GM21390 (cell line): ENCODE data around the gene SRPK1.
"Not testable (repeated sequence)": the region's sequence is repeated elsewhere in the genome, so short reads cannot be mapped to it uniquely, and the experiment has no call there.

Experiments used
- ATAC-seq: cut with Tn5 transposase; IDR thresholded peaks from one replicate; pipeline ENCODE4 v1.9.1; 2021; ENCODE audit not compliant: unreplicated experiment

The SRPK1 gene

GRCh38 chr6:35920793-35921732 lies at the start of gene SRPK1:
Gene SRPK1, minus strand, starts transcription at chr6:35921098. Its CDS starts 42 bp downstream, at chr6:35921056.
- ATAC-seq, result peak; percentile 77

GRCh38 chr6:35970181-35970580 lies 49.3 kb upstream of the SRPK1 start:
- no peak for ATAC-seq

GRCh38 chr6:35969646-35970045 lies 48.7 kb upstream of the SRPK1 start:
- no peak for ATAC-seq

GRCh38 chr6:35968821-35969220 lies 47.9 kb upstream of the SRPK1 start:
- ATAC-seq, result no peak

- no peak for ATAC-seq
Observed at GRCh38 chr6:35967076-35967774, 46.3 kb upstream of the SRPK1 start.

GRCh38 chr6:35962779-35963560 lies 42.1 kb upstream of the SRPK1 start:
- ATAC-seq, result no peak

- ATAC-seq, result no peak
Observed at GRCh38 chr6:35960187-35960586, 39.3 kb upstream of the SRPK1 start.

GRCh38 chr6:35955970-35956369 lies 35.1 kb upstream of the SRPK1 start:
- no peak for ATAC-seq

- no peak for ATAC-seq
Observed at GRCh38 chr6:35955521-35955920, 34.6 kb upstream of the SRPK1 start.

GRCh38 chr6:35955071-35955470 lies 34.2 kb upstream of the SRPK1 start:
- no peak for ATAC-seq

- no peak for ATAC-seq
Observed at GRCh38 chr6:35954333-35954732, 33.4 kb upstream of the SRPK1 start.

GRCh38 chr6:35948725-35949124 lies 27.8 kb upstream of the SRPK1 start:
- no peak for ATAC-seq

GRCh38 chr6:35945650-35946025 lies 24.7 kb upstream of the SRPK1 start:
- ATAC-seq, result no peak

- no peak for ATAC-seq
Observed at GRCh38 chr6:35943390-35943789, 22.5 kb upstream of the SRPK1 start.

GRCh38 chr6:35942355-35942754 lies 21.5 kb upstream of the SRPK1 start:
- ATAC-seq, result no peak

- not testable (repeated sequence) for ATAC-seq
Observed at GRCh38 chr6:35941170-35941569, 20.3 kb upstream of the SRPK1 start.

- not testable (repeated sequence) for ATAC-seq
Observed at GRCh38 chr6:35940014-35940413, 19.1 kb upstream of the SRPK1 start.

GRCh38 chr6:35939259-35939658 lies 18.4 kb upstream of the SRPK1 start:
- ATAC-seq, result not testable (repeated sequence)

GRCh38 chr6:35936681-35937359 lies 15.9 kb upstream of the SRPK1 start:
- ATAC-seq, result no peak

- no peak for ATAC-seq
Observed at GRCh38 chr6:35935469-35935868, 14.6 kb upstream of the SRPK1 start.

- no peak for ATAC-seq
Observed at GRCh38 chr6:35933844-35934243, 12.9 kb upstream of the SRPK1 start.
